Cardiac fibroblast (primary cell): Measurements from ENCODE around the gene MGAT3.

Experiments used
- DNase-seq, 2 donors: peaks; one replicate each; pipeline versions ENCODE4 v3.0.0 to v3.0.0-alpha.2; 2010; ENCODE audit warnings: low read depth in 2 of 2
- H3K4me3 ChIP-seq, 2 donors: replicated peaks in 1 of 2; 1 replicate in 1 of 2; 2 replicates in 1 of 2; pipeline ENCODE4 v1.5.1; 2011; ENCODE audit warnings: low read depth in 2 of 2, low read length in 2 of 2, mild to moderate bottlenecking in 2 of 2, moderate library complexity in 1 of 2
- TF ChIP-seq, protein P1 (sequence below): IDR thresholded peaks from one replicate; pipeline ENCODE4 v1.5.1; 2011; ENCODE audit warnings: low read depth, mild to moderate bottlenecking, low read length, inconsistent platforms

MGAT3 gene

GRCh38 chr22:39537975-39538374 lies 81.2 kb downstream of the MGAT3 start:
- DNase-seq, result no peak
- no peak overlapping the region for H3K4me3 ChIP-seq
- TF ChIP-seq, protein P1, sequence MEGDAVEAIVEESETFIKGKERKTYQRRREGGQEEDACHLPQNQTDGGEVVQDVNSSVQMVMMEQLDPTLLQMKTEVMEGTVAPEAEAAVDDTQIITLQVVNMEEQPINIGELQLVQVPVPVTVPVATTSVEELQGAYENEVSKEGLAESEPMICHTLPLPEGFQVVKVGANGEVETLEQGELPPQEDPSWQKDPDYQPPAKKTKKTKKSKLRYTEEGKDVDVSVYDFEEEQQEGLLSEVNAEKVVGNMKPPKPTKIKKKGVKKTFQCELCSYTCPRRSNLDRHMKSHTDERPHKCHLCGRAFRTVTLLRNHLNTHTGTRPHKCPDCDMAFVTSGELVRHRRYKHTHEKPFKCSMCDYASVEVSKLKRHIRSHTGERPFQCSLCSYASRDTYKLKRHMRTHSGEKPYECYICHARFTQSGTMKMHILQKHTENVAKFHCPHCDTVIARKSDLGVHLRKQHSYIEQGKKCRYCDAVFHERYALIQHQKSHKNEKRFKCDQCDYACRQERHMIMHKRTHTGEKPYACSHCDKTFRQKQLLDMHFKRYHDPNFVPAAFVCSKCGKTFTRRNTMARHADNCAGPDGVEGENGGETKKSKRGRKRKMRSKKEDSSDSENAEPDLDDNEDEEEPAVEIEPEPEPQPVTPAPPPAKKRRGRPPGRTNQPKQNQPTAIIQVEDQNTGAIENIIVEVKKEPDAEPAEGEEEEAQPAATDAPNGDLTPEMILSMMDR, result no peak
